SK-N-SH (cell line): ENCODE results near the gene PCK1.

Experiments used
- GABPA ChIP-seq: IDR thresholded peaks from 2 replicates; pipeline ENCODE4 v1.4.0; 2012; ENCODE audit warnings: low read depth, mild to moderate bottlenecking
- MAX ChIP-seq: IDR thresholded peaks from 2 replicates; pipeline ENCODE4 v1.4.0; 2012; ENCODE audit warnings: low read depth
- REST ChIP-seq: IDR thresholded peaks from 2 replicates; pipeline ENCODE4 v1.6.1; 2012; ENCODE audit warnings: mild to moderate bottlenecking, low read depth, low read length, moderate library complexity
- SIN3A ChIP-seq: IDR thresholded peaks from 2 replicates; pipeline ENCODE4 v1.6.1; 2012; ENCODE audit warnings: low read depth, mild to moderate bottlenecking, low read length, moderate library complexity, borderline replicate concordance
- TAF1 ChIP-seq: IDR thresholded peaks from 2 replicates; pipeline ENCODE4 v1.6.1; 2012; ENCODE audit warnings: low read depth, mild to moderate bottlenecking, low read length, moderate library complexity, borderline replicate concordance

GRCh38 chr20:57610261-57610952, 49.5 kb downstream of the PCK1 start:
- TF ChIP-seq GABPA (no peak), MAX (no peak), SIN3A (no peak), REST (no peak), TAF1 (no peak)
